ENCODE results near the gene SCN2A.
A peak's percentile ranks its signal among the peaks of the same experiment; 100 is the strongest.
"Not testable (repeated sequence)": the region's sequence is repeated elsewhere in the genome, so short reads cannot be mapped to it uniquely, and the experiment has no call there.

SCN2A gene

DNA sequence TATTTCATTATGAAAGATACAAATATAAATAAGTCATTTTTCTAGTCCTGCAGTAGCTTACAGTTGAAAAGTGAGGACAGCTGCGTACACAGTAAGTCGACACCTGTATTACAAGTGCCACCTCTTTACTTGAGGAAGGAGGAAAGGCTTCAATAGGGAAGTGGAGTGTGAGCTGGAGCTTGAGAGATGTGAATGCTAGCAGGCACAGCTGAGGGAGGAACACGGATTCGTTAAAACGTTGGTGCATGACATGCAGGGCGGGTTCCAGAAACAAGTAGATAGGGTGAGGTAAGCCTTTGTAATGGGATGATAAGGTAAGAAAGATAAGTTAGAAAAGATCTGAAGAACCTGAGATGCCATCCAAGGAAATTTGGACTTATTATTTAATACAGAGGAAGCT is 132.1 kb downstream of the SCN2A start:
- no peaks in the 10 kb centered on the region for H3K9me3 ChIP-seq
- H3K4me3 ChIP-seq: no peak overlapping the region
- H3K4me1 ChIP-seq: peaks cover 18% of the 10 kb centered on the region
- H3K9ac ChIP-seq: no peak overlapping the region
- H4K20me1 ChIP-seq: no peaks in the 10 kb centered on the region
- TF ChIP-seq Cebpa-rat (IDR thresholded peaks at IDR 0.05): no peak
- no peaks in the 10 kb centered on the region for H3K27me3 ChIP-seq
- H3K36me3 ChIP-seq: no peaks in the 10 kb centered on the region
- H3K4me2 ChIP-seq: no peak overlapping the region
- no peak overlapping the region for H3K27ac ChIP-seq

DNA sequence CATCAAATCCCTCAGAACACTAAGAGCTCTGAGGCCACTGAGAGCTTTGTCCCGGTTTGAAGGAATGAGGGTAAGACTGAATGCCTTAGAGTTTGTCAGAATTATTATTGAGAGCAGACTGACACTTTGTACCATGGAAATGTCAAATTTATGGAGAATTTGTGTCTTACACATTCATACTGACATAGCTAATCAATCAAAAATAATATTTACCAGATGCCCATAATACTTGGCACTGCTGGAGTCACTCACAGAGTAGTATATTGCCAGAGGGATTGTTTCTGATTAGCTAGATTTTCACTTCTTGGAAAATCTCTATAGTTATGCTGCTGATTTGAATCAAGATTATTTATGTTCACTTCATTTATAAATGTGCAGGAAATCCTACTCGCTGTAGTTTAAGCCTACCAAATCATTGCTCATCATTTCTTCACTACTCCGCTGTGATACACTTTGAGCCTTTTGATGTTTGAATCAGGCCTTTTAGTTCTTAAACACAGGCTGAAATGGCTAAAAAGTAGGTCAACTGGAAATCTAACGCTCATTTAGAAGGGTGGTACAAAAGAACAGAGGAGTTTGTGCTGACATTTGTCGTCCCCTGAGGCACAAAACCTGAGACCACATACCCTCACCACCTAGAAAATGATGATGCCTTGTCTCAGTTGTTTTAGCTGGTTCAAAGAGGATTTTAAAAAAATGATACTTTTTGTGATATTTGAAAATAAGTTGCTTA is 134.2 kb downstream of the SCN2A start:
- no peak for TF ChIP-seq Cebpa-rat (IDR thresholded peaks at IDR 0.05)

DNA sequence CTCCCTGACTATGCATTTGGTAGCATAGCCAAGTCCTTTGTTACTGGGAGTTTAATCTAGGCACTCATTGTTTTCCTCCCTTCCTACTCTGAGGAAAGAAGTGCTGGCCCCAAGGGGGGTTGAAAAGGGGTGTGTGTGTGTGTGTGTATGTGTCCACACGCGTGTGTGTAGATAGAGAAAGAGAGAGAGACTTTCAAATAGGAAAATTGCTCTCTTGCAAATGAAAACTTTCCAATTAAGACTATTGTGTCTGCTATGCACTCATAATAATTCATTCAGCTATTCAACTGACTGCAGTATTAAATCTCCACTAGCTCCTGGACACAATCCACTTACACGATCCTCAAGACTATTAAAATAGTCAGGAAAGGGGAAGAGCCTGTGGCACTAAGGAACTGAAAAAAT is 137.4 kb downstream of the SCN2A start:
- Histone ChIP-seq H3K27ac (no peak overlapping the region), H3K9me3 (no peaks in the 10 kb centered on the region), H3K4me3 (no peak overlapping the region), H3K9ac (no peak overlapping the region), H4K20me1 (no peaks in the 10 kb centered on the region), H3K4me1 (peaks cover 18% of the 10 kb centered on the region), H3K36me3 (no peaks in the 10 kb centered on the region), H3K27me3 (no peaks in the 10 kb centered on the region), H3K4me2 (no peak overlapping the region)
- TF ChIP-seq Cebpa-rat (IDR thresholded peaks at IDR 0.05): no peak

More for the DNA sequence above, 134.2 kb downstream of the SCN2A start:
- Histone ChIP-seq H3K4me1 (peaks cover 18% of the 10 kb centered on the region), H3K9me3 (no peaks in the 10 kb centered on the region), H3K9ac (no peak overlapping the region), H3K36me3 (no peaks in the 10 kb centered on the region), H3K4me3 (no peak overlapping the region), H3K4me2 (peak overlapping the region; percentile 46), H3K27me3 (no peaks in the 10 kb centered on the region), H4K20me1 (no peaks in the 10 kb centered on the region), H3K27ac (no peak overlapping the region)

DNA sequence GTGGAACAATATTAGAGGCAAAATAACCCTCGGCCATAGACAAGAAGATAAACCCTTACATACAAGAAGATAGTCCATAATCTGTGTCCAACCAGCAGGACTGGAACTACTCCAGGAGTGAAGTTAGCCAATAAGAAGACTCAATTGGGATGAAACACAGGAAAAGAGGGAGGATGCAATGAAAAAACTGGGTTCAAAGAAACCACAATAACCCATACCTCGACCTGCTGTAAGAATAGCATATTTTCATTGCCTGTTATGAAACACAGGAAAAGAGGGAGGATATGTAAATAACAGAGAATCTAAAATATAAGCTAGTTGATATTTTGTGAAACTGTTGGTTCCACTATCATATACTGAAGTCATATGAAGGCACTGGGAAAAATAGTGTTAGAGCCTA is 143.1 kb downstream of the SCN2A start:
- H3K9ac ChIP-seq: no peak overlapping the region
- H3K4me1 ChIP-seq: no peaks in the 10 kb centered on the region
- no peak overlapping the region for H3K27ac ChIP-seq
- no peak overlapping the region for H3K4me2 ChIP-seq
- no peaks in the 10 kb centered on the region for H3K27me3 ChIP-seq
- no peaks in the 10 kb centered on the region for H4K20me1 ChIP-seq
- no peak for TF ChIP-seq Cebpa-rat (IDR thresholded peaks at IDR 0.05)
- H3K9me3 ChIP-seq: no peaks in the 10 kb centered on the region
- H3K36me3 ChIP-seq: no peaks in the 10 kb centered on the region
- no peak overlapping the region for H3K4me3 ChIP-seq

DNA sequence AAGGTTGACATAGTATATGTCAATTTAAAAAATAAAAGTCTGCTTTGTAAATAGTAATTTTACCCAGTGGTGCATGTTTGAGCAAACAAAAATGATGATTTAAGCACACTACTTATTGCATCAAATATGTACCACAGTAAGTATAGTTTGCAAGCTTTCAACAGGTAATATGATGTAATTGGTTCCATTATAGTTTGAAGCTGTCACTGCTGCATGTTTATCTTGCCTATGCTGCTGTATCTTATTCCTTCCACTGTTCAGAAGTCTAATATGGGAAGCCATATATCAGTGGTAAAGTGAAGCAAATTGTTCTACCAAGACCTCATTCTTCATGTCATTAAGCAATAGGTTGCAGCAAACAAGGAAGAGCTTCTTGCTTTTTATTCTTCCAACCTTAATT is 151.7 kb downstream of the SCN2A start:
- no peak overlapping the region for H3K4me3 ChIP-seq

DNA sequence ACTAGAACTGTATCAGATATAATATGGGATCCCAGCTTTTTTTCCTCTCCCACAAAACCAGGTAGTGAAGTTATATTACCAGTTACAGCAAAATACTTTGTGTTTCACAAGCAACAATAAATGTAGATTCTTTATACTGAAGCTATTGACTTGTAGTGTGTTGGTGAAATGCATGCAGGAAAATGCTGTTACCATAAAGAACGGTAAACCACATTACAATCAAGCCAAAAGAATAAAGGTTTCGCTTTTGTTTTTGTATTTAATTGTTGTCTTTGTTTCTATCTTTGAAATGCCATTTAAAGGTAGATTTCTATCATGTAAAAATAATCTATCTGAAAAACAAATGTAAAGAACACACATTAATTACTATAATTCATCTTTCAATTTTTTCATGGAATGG is 152.6 kb downstream of the SCN2A start:
- Histone ChIP-seq H3K9me3 (no peaks in the 10 kb centered on the region), H3K27ac (no peak overlapping the region), H3K4me2 (no peak overlapping the region), H4K20me1 (no peaks in the 10 kb centered on the region), H3K4me1 (no peaks in the 10 kb centered on the region), H3K27me3 (no peaks in the 10 kb centered on the region), H3K9ac (no peak overlapping the region), H3K4me3 (no peak overlapping the region), H3K36me3 (no peaks in the 10 kb centered on the region)
- no peak for TF ChIP-seq Cebpa-rat (IDR thresholded peaks at IDR 0.05)

More for the DNA sequence above, 151.7 kb downstream of the SCN2A start:
- H3K9ac ChIP-seq: no peak overlapping the region
- H3K27ac ChIP-seq: no peak overlapping the region
- H4K20me1 ChIP-seq: no peaks in the 10 kb centered on the region
- no peak overlapping the region for H3K4me2 ChIP-seq
- no peaks in the 10 kb centered on the region for H3K36me3 ChIP-seq
- H3K4me1 ChIP-seq: no peaks in the 10 kb centered on the region
- H3K9me3 ChIP-seq: no peaks in the 10 kb centered on the region
- H3K27me3 ChIP-seq: no peaks in the 10 kb centered on the region
- TF ChIP-seq Cebpa-rat (IDR thresholded peaks at IDR 0.05): no peak

DNA sequence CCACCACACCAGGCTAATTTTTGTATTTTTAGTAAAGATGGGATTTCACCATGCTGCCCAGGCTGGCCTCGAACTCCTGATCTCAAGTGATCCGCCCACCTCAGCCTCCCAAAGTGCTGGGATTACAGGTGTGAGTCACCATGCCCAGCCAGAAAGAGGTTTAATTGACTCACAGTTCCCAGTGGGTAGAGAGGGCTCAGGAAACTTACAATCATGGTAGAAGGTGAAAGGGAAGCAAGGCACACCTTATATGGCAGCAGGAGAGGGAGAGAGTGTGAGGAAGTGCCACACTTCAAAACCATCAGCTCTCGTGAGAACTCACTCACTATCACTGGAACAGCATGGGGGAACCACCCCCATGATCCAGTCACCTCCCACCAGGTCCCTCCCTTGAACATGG is 159.4 kb downstream of the SCN2A start:
- H3K4me3 ChIP-seq, H3K27me3 ChIP-seq, H4K20me1 ChIP-seq, H3K4me1 ChIP-seq, H3K4me2 ChIP-seq, H3K36me3 ChIP-seq, H3K27ac ChIP-seq, H3K9ac ChIP-seq, H3K9me3 ChIP-seq: not testable (repeated sequence)

DNA sequence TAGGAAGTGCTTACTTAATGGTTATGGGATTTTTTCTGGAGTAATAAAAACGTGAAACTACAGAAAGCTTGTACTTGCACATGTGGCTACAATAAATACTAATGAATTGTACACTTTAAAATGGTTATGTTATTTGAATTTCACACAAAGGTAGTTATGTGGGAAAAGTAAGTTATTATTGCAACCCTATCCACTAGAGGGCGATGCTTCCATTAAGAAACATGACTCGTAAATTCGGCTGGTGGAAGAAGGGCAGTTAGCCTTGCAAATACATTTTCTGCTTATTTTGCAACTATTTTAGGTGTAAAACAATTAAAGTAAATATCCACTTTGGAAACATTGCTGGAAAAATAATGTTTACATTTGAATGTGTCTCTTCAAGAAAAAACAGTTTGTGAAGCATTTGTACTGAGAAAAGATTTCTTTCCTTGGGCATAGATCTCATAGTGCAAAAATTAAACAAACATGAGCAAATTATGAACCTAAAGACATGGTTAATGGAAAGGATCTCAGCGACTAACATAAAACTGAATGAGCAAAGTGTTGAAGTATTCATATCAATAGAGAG is 162.2 kb downstream of the SCN2A start:
- Histone ChIP-seq H3K27ac (no peak overlapping the region), H3K4me1 (0 out of 2 replicates have a peak, but pooled peaks cover 7% of the 10 kb centered on the region), H3K4me2 (no peak overlapping the region), H3K9me3 (no peaks in the 10 kb centered on the region), H4K20me1 (no peaks in the 10 kb centered on the region), H3K4me3 (no peak overlapping the region), H3K36me3 (no peaks in the 10 kb centered on the region), H3K9ac (no peak overlapping the region), H3K27me3 (no peaks in the 10 kb centered on the region)
- no peak for TF ChIP-seq Cebpa-rat (IDR thresholded peaks at IDR 0.05)

DNA sequence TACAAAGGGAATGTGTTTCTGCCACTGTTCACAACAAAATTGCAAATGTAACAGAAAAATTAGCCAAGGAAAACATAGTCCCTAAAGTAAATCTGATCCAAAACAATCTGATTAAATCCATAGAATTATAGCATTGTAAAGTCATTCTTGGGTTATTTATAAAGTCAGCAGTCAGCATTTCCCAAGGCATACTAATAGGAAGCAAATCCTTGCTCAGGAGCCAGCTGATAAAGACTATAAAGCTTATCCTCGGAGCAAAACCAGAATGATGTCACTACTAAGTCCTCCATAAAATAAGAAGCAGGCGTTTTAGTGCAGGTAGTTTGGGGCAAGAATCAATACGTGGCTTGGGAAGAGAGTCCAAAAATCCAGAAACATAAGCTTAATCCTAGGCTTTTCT is 162.9 kb downstream of the SCN2A start:
- H3K27ac ChIP-seq: no peak overlapping the region
- H3K4me1 ChIP-seq: 0 out of 2 replicates have a peak, but pooled peaks cover 7% of the 10 kb centered on the region
- H3K4me3 ChIP-seq: no peak overlapping the region
- H4K20me1 ChIP-seq: no peaks in the 10 kb centered on the region
- no peak overlapping the region for H3K9ac ChIP-seq
- no peak overlapping the region for H3K4me2 ChIP-seq
- no peaks in the 10 kb centered on the region for H3K27me3 ChIP-seq
- H3K36me3 ChIP-seq: no peaks in the 10 kb centered on the region
- no peaks in the 10 kb centered on the region for H3K9me3 ChIP-seq
- no peak for TF ChIP-seq Cebpa-rat (IDR thresholded peaks at IDR 0.05)

DNA sequence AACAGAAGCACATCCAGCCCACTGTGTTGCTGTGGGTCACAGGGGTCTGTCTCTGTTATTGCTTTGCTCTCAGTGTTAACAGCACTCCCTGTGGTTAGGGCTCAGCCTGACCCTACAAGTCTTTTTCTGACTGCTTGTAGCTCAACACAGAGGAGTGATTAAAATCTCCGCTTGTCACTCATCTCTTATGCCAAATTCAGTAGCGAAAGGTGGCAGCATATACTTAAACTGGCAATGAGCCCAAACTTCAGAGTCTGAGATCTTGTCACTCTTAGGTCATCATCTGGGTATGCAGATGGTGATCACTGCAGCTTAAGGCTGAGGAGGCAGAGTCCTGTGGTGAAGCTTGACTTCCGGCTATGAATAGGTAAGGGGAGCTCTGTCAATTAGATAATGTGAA is 167.0 kb downstream of the SCN2A start:
- no peak overlapping the region for H3K4me2 ChIP-seq
- H3K36me3 ChIP-seq: no peaks in the 10 kb centered on the region
- H3K9ac ChIP-seq: no peak overlapping the region
- H3K9me3 ChIP-seq: peaks cover 8% of the 10 kb centered on the region; the same call in 1 of the 2 replicates
- no peak overlapping the region for H3K4me3 ChIP-seq
- no peak overlapping the region for H3K27ac ChIP-seq
- H3K4me1 ChIP-seq: peaks cover 13% of the 10 kb centered on the region; the same call in 1 of the 2 replicates
- no peaks in the 10 kb centered on the region for H3K27me3 ChIP-seq
- TF ChIP-seq Cebpa-rat (IDR thresholded peaks at IDR 0.05): no peak
- H4K20me1 ChIP-seq: no peaks in the 10 kb centered on the region
